MCF 10A (cell line): ENCODE results near the gene DYNAP. TPM values are rescaled to one million over a fixed set of nuclear protein-coding genes. Genes with fewer than 3 reads are reported as not detected.

ENCODE experiments used
- BruUV-seq: library from RNA; stranded (reverse); fragments of 400-500 nt; replicated peaks from 2 replicates; lab custom pipeline; 2021; lab: Mats Ljungman, UMichigan
- CTCF ChIA-PET: fragments of 300-600 bp; sonication (Branson Sonifier 250); formaldehyde crosslinking; extraction: SDS; loops from one replicate; lab custom pipeline; 2021; ENCODE audit warnings: antibody characterized with exemption, inconsistent platforms; lab: Yijun Ruan, JAX
- POLR2A ChIA-PET: fragments of 300-600, 350-650 bp; sonication (Branson Sonifier 250); formaldehyde crosslinking; extraction: SDS; loops from one replicate; lab custom pipeline; 2020; ENCODE audit warnings: antibody characterized with exemption, inconsistent platforms; lab: Yijun Ruan, JAX
- DNase-seq: peaks from one replicate; pipeline ENCODE4 v3.0.0-alpha.2; 2018; ENCODE audit not compliant: unreplicated experiment
- H3K27ac Mint-ChIP-seq: one replicate; pipeline ENCODE4 v1.8.0; 2022; ENCODE audit warnings: mild to moderate bottlenecking, low read depth, mixed read lengths; ENCODE audit not compliant: unreplicated experiment
- H3K27me3 Mint-ChIP-seq: one replicate; pipeline ENCODE4 v1.8.0; 2022; ENCODE audit warnings: mixed read lengths; ENCODE audit not compliant: insufficient read depth, unreplicated experiment
- H3K36me3 Mint-ChIP-seq: one replicate; pipeline ENCODE4 v1.8.0; 2022; ENCODE audit warnings: mild to moderate bottlenecking, moderate library complexity, mixed read lengths; ENCODE audit not compliant: insufficient read depth, unreplicated experiment
- H3K4me1 Mint-ChIP-seq: one replicate; pipeline ENCODE4 v1.8.0; 2022; ENCODE audit warnings: mixed read lengths; ENCODE audit not compliant: insufficient read depth, unreplicated experiment
- H3K4me3 Mint-ChIP-seq: one replicate; pipeline ENCODE4 v1.8.0; 2022; ENCODE audit warnings: mild to moderate bottlenecking, moderate library complexity, mixed read lengths; ENCODE audit not compliant: unreplicated experiment
- H3K9me3 Mint-ChIP-seq: one replicate; pipeline ENCODE4 v1.8.0; 2022; ENCODE audit warnings: mixed read lengths; ENCODE audit not compliant: unreplicated experiment
- CTCF ChIP-seq: fragments of 200-600 bp; IDR thresholded peaks from one replicate; pipeline ENCODE4 v1.8.0; 2022; ENCODE audit warnings: antibody characterized with exemption, mild to moderate bottlenecking; ENCODE audit not compliant: unreplicated experiment
- intact Hi-C: fragments of 100-400 bp; cut with micrococcal nuclease; formaldehyde crosslinking; loops from 2 replicates; pipeline ENCODE4 v1.14.1; 2022
- total RNA-seq: library from RNA; stranded (reverse); gene quantifications from 2 replicates; pipeline ENCODE4 v1.2.3, GENCODE V29; 2022

Gene DYNAP
- total RNA-seq, 1 experiment from 2014 or later: 0.86 TPM

- ChIA-PET POLR2A (interaction anchor here (0.7 kb wide), 1 partner anchor 378 kb away, joined by 3 read pairs; no protein-coding TSS in a partner anchor), CTCF (no interaction called here)
- H3K4me3 Mint-ChIP-seq: no peak overlapping the region
- no TSS peak for BruUV-seq
- TF ChIP-seq CTCF: no peak
- DNase-seq: no peak
- no peaks in the 10 kb centered on the region for H3K4me1 Mint-ChIP-seq
- no peaks in the 10 kb centered on the region for H3K27me3 Mint-ChIP-seq
- no peaks in the 10 kb centered on the region for H3K36me3 Mint-ChIP-seq
- no peaks in the 10 kb centered on the region for H3K9me3 Mint-ChIP-seq
- H3K27ac Mint-ChIP-seq: no peak overlapping the region
- intact Hi-C loops: no loop called here
Measured at GRCh38 chr18:54626779-54627178, 35.7 kb downstream of the DYNAP start.

DNA sequence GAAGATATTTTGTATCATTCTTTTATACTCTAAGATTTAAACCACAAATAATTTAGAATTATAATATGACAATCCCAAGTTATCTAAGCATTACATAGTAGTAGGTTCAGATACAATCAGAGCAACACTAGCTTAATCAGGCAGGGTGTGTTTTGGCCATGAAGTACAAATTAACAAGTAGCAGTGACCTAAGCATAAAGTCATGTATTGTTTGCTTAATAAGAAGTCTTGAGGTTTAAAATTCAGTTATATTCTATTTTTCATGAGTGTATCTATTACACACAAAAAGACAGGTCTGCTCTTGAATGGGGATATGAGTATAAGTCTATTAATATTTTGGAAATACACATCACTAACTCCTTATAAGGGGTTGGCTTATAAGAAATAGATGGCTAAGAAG lies 39.9 kb downstream of the DYNAP start:
- H3K9me3 Mint-ChIP-seq: no peaks in the 10 kb centered on the region
- ChIA-PET POLR2A (interaction anchor here (1.4 to 1.6 kb wide), 2 partner anchors 11 to 19 kb away, joined by 3 to 4 read pairs; no protein-coding TSS in a partner anchor), CTCF (interaction anchor here (0.6 kb wide), 1 partner anchor 71 kb away, joined by 3 read pairs; no protein-coding TSS in a partner anchor)
- no peak for DNase-seq
- intact Hi-C loops: no loop called here
- no peaks in the 10 kb centered on the region for H3K36me3 Mint-ChIP-seq
- H3K27me3 Mint-ChIP-seq: no peaks in the 10 kb centered on the region
- BruUV-seq: no TSS peak
- H3K4me3 Mint-ChIP-seq: no peak overlapping the region
- TF ChIP-seq CTCF: no peak
- no peak overlapping the region for H3K27ac Mint-ChIP-seq
- no peaks in the 10 kb centered on the region for H3K4me1 Mint-ChIP-seq

- ChIA-PET POLR2A (no interaction called here), CTCF (no interaction called here)
- Mint-ChIP-seq H3K9me3 (peaks cover 6% of the 10 kb centered on the region), H3K4me3 (no peak overlapping the region), H3K27me3 (no peaks in the 10 kb centered on the region), H3K27ac (no peak overlapping the region), H3K4me1 (peaks cover 5% of the 10 kb centered on the region), H3K36me3 (no peaks in the 10 kb centered on the region)
- no peak for DNase-seq
- no TSS peak for BruUV-seq
- no peak for TF ChIP-seq CTCF
- intact Hi-C loops: no loop called here
Measured at GRCh38 chr18:54636217-54636616, 45.2 kb downstream of the DYNAP start.

DNA sequence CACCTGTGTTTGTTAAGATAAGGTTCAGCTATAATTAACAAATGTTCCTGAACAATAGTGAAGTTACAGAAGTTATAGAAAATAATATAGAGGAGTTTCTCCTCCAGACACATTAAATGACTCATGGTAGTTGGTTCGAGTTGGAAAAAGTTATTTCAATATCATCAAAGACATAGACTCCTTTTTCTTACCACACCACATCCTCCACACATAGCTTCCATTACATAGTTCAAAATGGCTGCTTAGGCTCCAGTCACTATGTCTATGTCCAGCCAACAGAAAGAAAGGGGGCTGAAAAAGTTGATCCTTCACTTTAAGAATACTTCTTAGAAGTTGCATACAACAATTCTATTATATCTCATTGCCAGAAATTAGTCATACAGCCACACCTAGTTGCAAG lies 50.7 kb downstream of the DYNAP start:
- no TSS peak for BruUV-seq
- DNase-seq: peak; percentile 1
- intact Hi-C loops: no loop called here

More for the DNA sequence above, 50.7 kb downstream of the DYNAP start:
- Mint-ChIP-seq H3K4me3 (no peak overlapping the region), H3K36me3 (no peaks in the 10 kb centered on the region), H3K27ac (no peak overlapping the region), H3K9me3 (no peaks in the 10 kb centered on the region), H3K27me3 (no peaks in the 10 kb centered on the region), H3K4me1 (no peaks in the 10 kb centered on the region)
- CTCF ChIA-PET: interaction anchor here (0.6 to 2.2 kb wide), 3 partner anchors 41 to 84 kb away, joined by 4 to 13 read pairs (median 4); no protein-coding TSS in a partner anchor
- no peak for TF ChIP-seq CTCF
- POLR2A ChIA-PET: interaction anchor here (0.6 to 1.1 kb wide), 4 partner anchors 11 to 76 kb away, joined by 3 to 4 read pairs (median 4); no protein-coding TSS in a partner anchor
